Uterus (tissue), 2 donors: Measurements from ENCODE around the gene FFAR3.

ENCODE experiments used
- CTCF ChIP-seq, 4 experiments: fragments of 200-600 bp in 2 of 4; fragments of 450-650 bp in 2 of 4; sonication (generic) in 2 of 4; IDR thresholded peaks; one replicate each; pipeline ENCODE4 v1.5.1; 2016 to 2019; ENCODE audit warnings: antibody characterized with exemption in 4 of 4, mild to moderate bottlenecking in 2 of 4, moderate library complexity in 1 of 4
- POLR2A ChIP-seq, 2 donors: fragments of 450-650 bp; IDR thresholded peaks; one replicate each; pipeline ENCODE4 v1.6.1; 2016; ENCODE audit warnings: antibody characterized with exemption in 2 of 2, mild to moderate bottlenecking in 1 of 2, moderate library complexity in 1 of 2

GRCh38 chr19:35403116-35403760 is 45.0 kb downstream of the FFAR3 start:
- no peak for TF ChIP-seq CTCF (IDR thresholded peaks at IDR 0.05)
- TF ChIP-seq POLR2A (IDR thresholded peaks at IDR 0.05): no peak
